Peyer's patch (tissue), 4 donors: ENCODE measurements around the gene ANKRD34B. TPM values are rescaled to one million over a fixed set of nuclear protein-coding genes. Genes with fewer than 3 reads are reported as not detected.

ENCODE experiments used
- DNase-seq, 3 donors: peaks; one replicate each; pipeline ENCODE4 v3.0.0-alpha.2; 2017 to 2019
- H3K27ac ChIP-seq, 4 donors: fragments of 200-600 bp; sonication (generic); one replicate each; pipeline ENCODE4 v1.5.1; 2016 to 2019
- H3K27me3 ChIP-seq, 2 donors: fragments of 200-600 bp; sonication (generic); one replicate each; pipeline ENCODE4 v1.5.1; 2019
- H3K36me3 ChIP-seq, 3 donors: fragments of 200-600 bp; sonication (generic); one replicate each; pipeline ENCODE4 v1.5.1; 2016 to 2019
- H3K4me1 ChIP-seq, 4 donors: fragments of 200-600 bp; sonication (generic); one replicate each; pipeline ENCODE4 v1.5.1; 2016 to 2019
- H3K4me3 ChIP-seq, 4 donors: fragments of 200-600 bp; sonication (generic); 1 replicate in 3 of 4; 2 replicates in 1 of 4; pipeline ENCODE4 v1.5.1; 2016 to 2019; ENCODE audit warnings: mild to moderate bottlenecking in 1 of 4
- H3K9me3 ChIP-seq, 4 donors: fragments of 200-600 bp; sonication (generic); one replicate each; pipeline ENCODE4 v1.5.1; 2016 to 2019; ENCODE audit warnings: mild to moderate bottlenecking in 1 of 4
- CTCF ChIP-seq, 6 experiments: fragments of 450-650 bp in 4 of 6; fragments of 200-600 bp in 2 of 6; sonication (generic) in 1 of 6; IDR thresholded peaks; one replicate each; pipeline ENCODE4 v1.5.1; 2017 to 2019; ENCODE audit warnings: antibody characterized with exemption in 6 of 6, mild to moderate bottlenecking in 3 of 6, moderate library complexity in 1 of 6
- POLR2A ChIP-seq, 2 donors: fragments of 450-650 bp; IDR thresholded peaks; one replicate each; pipeline ENCODE4 v1.5.1; 2017; ENCODE audit warnings: antibody characterized with exemption in 2 of 2, mild to moderate bottlenecking in 2 of 2, moderate library complexity in 2 of 2
- small RNA-seq, 2 donors: library from RNA; depleted of rRNA; stranded (forward); fragments of <200 nt; gene quantifications; one replicate each; pipeline ENCODE3, GENCODE V24; 2016
- total RNA-seq, 4 donors: library from RNA; depleted of rRNA; stranded (reverse); fragments of >200 nt; gene quantifications; one replicate each; pipeline ENCODE4 v1.1.0, GENCODE V29; 2016

Gene ANKRD34B
- total RNA-seq, 4 donors from 2014 or later, result not detected

DNA sequence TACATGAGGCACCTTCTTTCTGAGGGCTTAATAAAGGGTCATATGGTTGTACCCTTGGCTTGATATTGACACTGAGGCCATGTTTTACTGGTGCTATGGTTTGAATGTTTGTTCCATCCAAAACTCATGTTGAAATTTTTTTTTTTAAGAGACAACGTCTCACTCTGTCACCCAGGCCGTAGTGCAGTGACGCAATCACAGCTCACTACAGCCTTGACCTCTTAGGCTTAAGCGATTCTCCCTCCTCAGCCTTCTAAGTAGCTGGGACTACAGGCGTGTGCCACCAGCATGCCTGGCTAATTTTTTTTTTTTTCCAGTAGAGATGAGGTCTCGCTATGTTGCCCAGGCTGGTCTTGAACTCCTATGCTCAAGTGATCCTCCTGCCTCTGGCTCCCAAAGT lies 61.2 kb downstream of the ANKRD34B start:
- no peak overlapping the region for H3K27ac ChIP-seq
- H3K36me3 ChIP-seq, result no peaks in the 10 kb centered on the region
- no peaks in the 10 kb centered on the region for H3K27me3 ChIP-seq
- H3K4me1 ChIP-seq, result no peaks in the 10 kb centered on the region
- H3K4me3 ChIP-seq, result no peak overlapping the region
- DNase-seq, result no peak
- H3K9me3 ChIP-seq, result no peaks in the 10 kb centered on the region
- no peak for TF ChIP-seq CTCF (IDR thresholded peaks at IDR 0.05)
- TF ChIP-seq POLR2A (IDR thresholded peaks at IDR 0.05), result no peak

DNA sequence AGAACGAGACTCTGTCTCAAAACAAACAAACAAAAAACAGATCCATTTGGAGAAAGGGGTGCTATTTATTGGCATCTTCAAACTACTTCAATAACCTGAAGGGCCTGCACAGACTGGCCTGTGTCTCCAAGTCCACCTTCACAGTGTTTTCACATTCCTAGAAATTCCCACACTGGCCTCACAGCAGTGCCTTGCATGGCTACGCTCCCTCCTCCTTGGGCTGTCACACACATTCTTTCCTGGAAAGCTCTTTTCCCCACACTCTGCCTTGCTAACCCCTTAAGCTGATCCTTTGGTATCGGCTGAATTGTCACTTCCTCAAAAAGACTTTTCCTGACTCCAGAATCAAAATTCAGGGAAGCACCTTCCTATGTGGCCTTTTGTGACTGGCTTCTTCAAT lies 62.4 kb downstream of the ANKRD34B start:
- TF ChIP-seq CTCF (IDR thresholded peaks at IDR 0.05) (no peak), POLR2A (IDR thresholded peaks at IDR 0.05) (no peak)
- Histone ChIP-seq H3K27me3 (no peaks in the 10 kb centered on the region), H3K36me3 (no peaks in the 10 kb centered on the region), H3K9me3 (no peaks in the 10 kb centered on the region), H3K27ac (no peak overlapping the region), H3K4me3 (no peak overlapping the region), H3K4me1 (no peaks in the 10 kb centered on the region)
- no peak for DNase-seq

Small RNA genes lying within 50 kb of the gene (small RNA-seq; reads per million reads assigned to genes)
- 0 reads per million in 2 donors for gene DBIP2

Other genes with a start within 250 kb of the ANKRD34B start
- 10 to 100 TPM; 18.2 to 32.2 (median 28.8) TPM for gene ZFYVE16, start 162.2 kb downstream of the ANKRD34B start, total RNA-seq
- 10 to 100 TPM in 1 of 4 donors, 1 to 10 TPM in 2, under 1 TPM in 1; 0.35 to 11.6 (median 2.5) TPM for gene FAM151B, start 82.2 kb downstream of the ANKRD34B start, total RNA-seq
- gene MSH3, start 84.4 kb upstream of the ANKRD34B start, total RNA-seq, result 10 to 100 TPM; 14.5 to 27.2 (median 21.5) TPM
- gene DHFR, start 84.7 kb upstream of the ANKRD34B start, total RNA-seq, result 10 to 100 TPM; 19.5 to 42.6 (median 24.9) TPM